A549 (cell line): ENCODE measurements around the gene STOX1. TPM values are rescaled to one million over a fixed set of nuclear protein-coding genes. Genes with fewer than 3 reads are reported as not detected.

ENCODE experiments used
- ATAC-seq, 2 experiments: fragments of 200-7000 bp in 1 of 2; fragments of >200 bp in 1 of 2; cut with Nextera tagmentation in 1 of 2; cut with Tn5 transposase in 1 of 2; 3 replicates each; pipeline versions ENCODE4 v1.8.0 to v1.9.1; 2018 to 2020; ENCODE audit warnings: mild to moderate bottlenecking in 1 of 2, moderate library complexity in 1 of 2
- CTCF ChIA-PET: fragments of 300-600 bp; sonication (Branson Sonifier 250); formaldehyde crosslinking; extraction: SDS; loops from one replicate; lab custom pipeline; 2021; ENCODE audit warnings: antibody characterized with exemption, inconsistent platforms; lab: Yijun Ruan, JAX
- POLR2A ChIA-PET: fragments of 350-600 bp; formaldehyde crosslinking; extraction: SDS; loops from one replicate; lab custom pipeline; 2021; ENCODE audit warnings: antibody characterized with exemption, inconsistent platforms; lab: Yijun Ruan, JAX
- DNase-seq, 2 experiments: peaks; one replicate each; pipeline versions ENCODE4 v3.0.0 to v3.0.0-alpha.2; 2011 to 2016; ENCODE audit warnings: low read depth in 1 of 2, low spot score in 1 of 2
- FAIRE-seq: peaks from 2 replicates; lab custom pipeline; 2011; peaks lifted over from hg19 to GRCh38; lab: Jason Lieb, UNC
- H3K27ac ChIP-seq, 2 experiments: fragments of >200 bp; sonication (Bioruptor Twin); formaldehyde crosslinking; 3 replicates each; pipeline ENCODE4 v1.5.1; 2016 to 2017
- H3K4me1 ChIP-seq: fragments of >200 bp; sonication (Bioruptor Twin); formaldehyde crosslinking; 3 replicates; pipeline ENCODE4 v1.6.1; 2016
- H3K4me2 ChIP-seq: fragments of >200 bp; sonication (Bioruptor Twin); formaldehyde crosslinking; 3 replicates; pipeline ENCODE4 v1.6.1; 2016
- H3K4me3 ChIP-seq: fragments of >200 bp; sonication (Bioruptor Twin); formaldehyde crosslinking; 3 replicates; pipeline ENCODE4 v1.5.1; 2016
- H3K9me3 ChIP-seq: fragments of >200 bp; sonication (Bioruptor Twin); formaldehyde crosslinking; 3 replicates; pipeline ENCODE4 v1.6.1; 2016
- BCL3 ChIP-seq: fragments of >200 bp; sonication (Bioruptor Twin); formaldehyde crosslinking; IDR thresholded peaks from 3 replicates; pipeline ENCODE4 v1.6.1; 2016
- BHLHE40 ChIP-seq: IDR thresholded peaks from 2 replicates; pipeline ENCODE4 v1.6.1; 2012; ENCODE audit warnings: low read depth, low read length, inconsistent platforms
- CBX2 ChIP-seq: fragments of 200-600 bp; sonication (generic); IDR thresholded peaks from 2 replicates; pipeline ENCODE4 v1.6.1; 2016; ENCODE audit warnings: low read depth, mild to moderate bottlenecking, borderline replicate concordance
- CEBPB ChIP-seq, 2 experiments: fragments of >200 bp in 1 of 2; sonication (Bioruptor Twin) in 1 of 2; formaldehyde crosslinking in 1 of 2; IDR thresholded peaks; 2 replicates each; pipeline ENCODE4 v1.6.1; 2012 to 2016
- CHD2 ChIP-seq: fragments of 150-350 bp; IDR thresholded peaks from 2 replicates; pipeline ENCODE4 v1.6.1; 2014; ENCODE audit warnings: low read length; ENCODE audit not compliant: partially characterized antibody
- EHMT2 ChIP-seq: fragments of 200-600 bp; sonication (generic); IDR thresholded peaks from 2 replicates; pipeline ENCODE4 v1.6.1; 2016; ENCODE audit warnings: antibody characterized with exemption, low read depth, mild to moderate bottlenecking, moderate library complexity
- EP300 ChIP-seq, 2 experiments: fragments of >200 bp; sonication (Bioruptor Twin); formaldehyde crosslinking; IDR thresholded peaks; 2 replicates in 1 of 2; 3 replicates in 1 of 2; pipeline ENCODE4 v1.6.1; 2016 to 2017
- ESRRA ChIP-seq: fragments of 150-350 bp; IDR thresholded peaks from 2 replicates; pipeline ENCODE4 v1.6.1; 2014; ENCODE audit warnings: mild to moderate bottlenecking, low read length, borderline replicate concordance
- HES2 ChIP-seq: fragments of >200 bp; sonication (Bioruptor Twin); formaldehyde crosslinking; IDR thresholded peaks from 2 replicates; pipeline ENCODE4 v1.6.1; 2016
- HOXA7 ChIP-seq: fragments of 250-450 bp; sonication (Bioruptor Pico); IDR thresholded peaks from 2 replicates; pipeline ENCODE4 v1.5.0; 2020; ENCODE audit warnings: mild to moderate bottlenecking, moderate library complexity
- HOXB13 ChIP-seq: fragments of 250-450 bp; sonication (Bioruptor Pico); IDR thresholded peaks from 2 replicates; pipeline ENCODE4 v1.5.0; 2020; ENCODE audit warnings: low read depth, mild to moderate bottlenecking, moderate library complexity
- HOXB5 ChIP-seq: fragments of 250-450 bp; sonication (Bioruptor Pico); IDR thresholded peaks from 2 replicates; pipeline ENCODE4 v1.5.0; 2020; ENCODE audit warnings: mild to moderate bottlenecking, moderate library complexity
- JUN ChIP-seq, 2 experiments: fragments of >200 bp; sonication (Bioruptor Twin); formaldehyde crosslinking; IDR thresholded peaks; 2 replicates in 1 of 2; 3 replicates in 1 of 2; pipeline ENCODE4 v1.6.1; 2016 to 2017
- MAZ ChIP-seq: fragments of 150-350 bp; IDR thresholded peaks from 2 replicates; pipeline ENCODE4 v1.6.1; 2014; ENCODE audit warnings: antibody characterized with exemption, low read depth, low read length, borderline replicate concordance
- PHF8 ChIP-seq: fragments of 200-600 bp; sonication (generic); IDR thresholded peaks from 2 replicates; pipeline ENCODE4 v1.6.1; 2016; ENCODE audit warnings: low read depth, mild to moderate bottlenecking, antibody characterized with exemption, moderate library complexity, borderline replicate concordance
- POLR2A ChIP-seq: IDR thresholded peaks from 2 replicates; pipeline ENCODE4 v1.6.1; 2012; ENCODE audit warnings: mild to moderate bottlenecking, low read length
- POLR2AphosphoS2 ChIP-seq: conservative IDR thresholded peaks from 2 replicates; pipeline ENCODE4 v1.6.1; 2012; ENCODE audit warnings: low read length, improper control_type of control experiment, inconsistent platforms
- RAD21 ChIP-seq, 2 experiments: fragments of >200 bp in 1 of 2; sonication (Bioruptor Twin) in 1 of 2; formaldehyde crosslinking in 1 of 2; IDR thresholded peaks in 1 of 2; conservative IDR thresholded peaks in 1 of 2; 2 replicates in 1 of 2; 3 replicates in 1 of 2; pipeline ENCODE4 v1.6.1; 2012 to 2018; ENCODE audit warnings: inconsistent platforms in 1 of 2
- RCOR1 ChIP-seq: fragments of 150-350 bp; IDR thresholded peaks from 2 replicates; pipeline ENCODE4 v1.6.1; 2014; ENCODE audit warnings: antibody characterized with exemption, low read length, low read depth
- REST ChIP-seq: fragments of 200-600 bp; sonication (generic); IDR thresholded peaks from 2 replicates; pipeline ENCODE4 v1.6.1; 2016; ENCODE audit warnings: antibody characterized with exemption, mild to moderate bottlenecking, moderate library complexity
- TP53 ChIP-seq: fragments of 250-450 bp; sonication (Bioruptor Pico); IDR thresholded peaks from 2 replicates; pipeline ENCODE4 v1.5.0; 2021; ENCODE audit warnings: mild to moderate bottlenecking, moderate library complexity
- ZFP36 ChIP-seq: fragments of 450-650 bp; IDR thresholded peaks from 2 replicates; pipeline ENCODE4 v1.6.1; 2014; ENCODE audit warnings: borderline replicate concordance; ENCODE audit not compliant: partially characterized antibody
- WGBS: methylation state at CpG from one replicate; pipeline ENCODE4 v1.1.6; 2017; ENCODE audit errors: missing lambda C conversion rate; 5-methylcytosine and 5-hydroxymethylcytosine counted together
- polyA plus RNA-seq, 4 experiments: library from polyadenylated mRNA; depleted of rRNA in 3 of 4; stranded (reverse); fragments of >200 nt; fragmentation: RNase III in 1 of 4; extraction: RNeasy Plus Mini Kit Qiagen cat#74134 plus additional on column Dnase treatment in 1 of 4; gene quantifications; 2 replicates in 3 of 4; 3 replicates in 1 of 4; pipeline ENCODE4 v1.2.3, GENCODE V29; 2011 to 2017

Gene STOX1
- polyA plus RNA-seq, 2 of the 4 experiments (the other 2 are of a cell fraction), result 0.94 to 1.6 TPM

GRCh38 chr10:68795886-68796532 lies 31.3 kb upstream of the STOX1 start:
- Histone ChIP-seq H3K9me3 (no peaks in the 10 kb centered on the region), H3K4me3 (no peak overlapping the region), H3K4me2 (no peak overlapping the region), H3K27ac (no peak overlapping the region), H3K4me1 (no peaks in the 10 kb centered on the region)
- no peak for FAIRE-seq
- ChIA-PET CTCF (interaction anchor here (0.7 to 2.7 kb wide), 7 partner anchors 17 to 260 kb away, joined by 3 to 6 read pairs (median 4); partner anchors contain the start of gene DDX50), POLR2A (interaction anchor here (0.6 kb wide), 1 partner anchor 143 kb away, joined by 5 read pairs; no protein-coding TSS in a partner anchor)
- 94% methylated on average over 4 of the region's 4 CpGs for WGBS
- no peak for TF ChIP-seq ESRRA
- TF ChIP-seq EHMT2, result no peak
- TF ChIP-seq CHD2, result no peak
- TF ChIP-seq RCOR1, result no peak
- no peak for TF ChIP-seq EP300 (IDR thresholded peaks at IDR 0.05)
- TF ChIP-seq TP53 (CRISPR knock-in tag), result no peak
- no peak for TF ChIP-seq RAD21 (conservative IDR thresholded peaks at IDR 0.05 in 1 of 2, IDR thresholded peaks at IDR 0.05 in 1 of 2)
- no peak for TF ChIP-seq POLR2A
- no peak for TF ChIP-seq CEBPB (IDR thresholded peaks at IDR 0.05)
- TF ChIP-seq HOXB5 (CRISPR knock-in tag), result no peak
- no peak for TF ChIP-seq JUN (IDR thresholded peaks at IDR 0.05)
- no peak for TF ChIP-seq REST
- no peak for TF ChIP-seq BHLHE40
- no peak for TF ChIP-seq MAZ
- no peak for TF ChIP-seq POLR2AphosphoS2
- no peak for TF ChIP-seq BCL3
- TF ChIP-seq HOXA7 (CRISPR knock-in tag), result no peak
- TF ChIP-seq HOXB13, result no peak
- DNase-seq, result no peak
- no peak for ATAC-seq

- WGBS, result 92% methylated on average over 3 of the region's 3 CpGs
- CTCF ChIA-PET, result interaction anchor here (0.7 to 2.7 kb wide), 5 partner anchors 99 to 108 kb away, joined by 3 to 6 read pairs (median 4); partner anchors contain the start of gene DDX50
- no peak for DNase-seq
- Histone ChIP-seq H3K9me3 (no peaks in the 10 kb centered on the region), H3K4me3 (no peak overlapping the region), H3K4me1 (no peaks in the 10 kb centered on the region)
- TF ChIP-seq CBX2 (no peak), HES2 (no peak), BHLHE40 (no peak), ZFP36 (no peak), PHF8 (no peak), JUN (IDR thresholded peaks at IDR 0.05) (no peak)
- TF ChIP-seq, all 56 proteins: peak for 0
- Histone ChIP-seq H3K4me2 (no peak overlapping the region), H3K27ac (no peak overlapping the region)
- FAIRE-seq (no peak), ATAC-seq (no peak)
- POLR2A ChIA-PET, result interaction anchor here (0.6 kb wide), 2 partner anchors 101 to 144 kb away, joined by 3 to 5 read pairs; no protein-coding TSS in a partner anchor
Measured at GRCh38 chr10:68796605-68797004, 30.7 kb upstream of the STOX1 start.
